IPS-18a (cell line): ENCODE measurements around the gene SCAF4.

Source experiments
- H3K27ac ChIP-seq: one replicate; pipeline ENCODE4 v1.5.1; 2013; ENCODE audit warnings: low read length
- H3K27me3 ChIP-seq: one replicate; pipeline ENCODE4 v1.6.1; 2013; ENCODE audit warnings: mild to moderate bottlenecking, low read length; ENCODE audit not compliant: control insufficient read depth, insufficient read depth
- H3K36me3 ChIP-seq: one replicate; pipeline ENCODE4 v1.6.1; 2013; ENCODE audit warnings: low read depth, low read length; ENCODE audit not compliant: control insufficient read depth
- H3K4me1 ChIP-seq: one replicate; pipeline ENCODE4 v1.6.1; 2013; ENCODE audit warnings: low read depth, low read length; ENCODE audit not compliant: control insufficient read depth
- H3K4me3 ChIP-seq: one replicate; pipeline ENCODE4 v1.5.1; 2013; ENCODE audit warnings: low read length
- H3K9ac ChIP-seq: one replicate; pipeline ENCODE4 v1.6.1; 2013; ENCODE audit warnings: mild to moderate bottlenecking, low read length, moderate library complexity
- H3K9me3 ChIP-seq: one replicate; pipeline ENCODE4 v1.6.1; 2013; ENCODE audit warnings: low read depth, low read length; ENCODE audit not compliant: control insufficient read depth

SCAF4 gene

GRCh38 chr21:31684918-31685317, 47.0 kb downstream of the SCAF4 start:
- Histone ChIP-seq H3K27ac (no peak overlapping the region), H3K4me3 (no peak overlapping the region), H3K4me1 (no peaks in the 10 kb centered on the region), H3K9me3 (no peaks in the 10 kb centered on the region), H3K36me3 (peaks cover 90% of the 10 kb centered on the region), H3K9ac (no peak overlapping the region), H3K27me3 (no peaks in the 10 kb centered on the region)

GRCh38 chr21:31683029-31683428, 48.9 kb downstream of the SCAF4 start:
- Histone ChIP-seq H3K4me3 (no peak overlapping the region), H3K27me3 (no peaks in the 10 kb centered on the region), H3K9me3 (no peaks in the 10 kb centered on the region), H3K36me3 (peaks cover 87% of the 10 kb centered on the region), H3K4me1 (no peaks in the 10 kb centered on the region), H3K9ac (no peak overlapping the region), H3K27ac (no peak overlapping the region)

- H3K4me3 ChIP-seq: no peak overlapping the region
- no peak overlapping the region for H3K27ac ChIP-seq
- H3K36me3 ChIP-seq: peaks cover 85% of the 10 kb centered on the region
- H3K9me3 ChIP-seq: no peaks in the 10 kb centered on the region
- no peak overlapping the region for H3K9ac ChIP-seq
- no peaks in the 10 kb centered on the region for H3K27me3 ChIP-seq
- H3K4me1 ChIP-seq: no peaks in the 10 kb centered on the region
Measured at GRCh38 chr21:31682620-31683019, 49.3 kb downstream of the SCAF4 start.

- Histone ChIP-seq H3K36me3 (peaks cover 47% of the 10 kb centered on the region), H3K9me3 (no peaks in the 10 kb centered on the region), H3K27me3 (no peaks in the 10 kb centered on the region), H3K4me1 (no peaks in the 10 kb centered on the region), H3K4me3 (no peak overlapping the region), H3K9ac (no peak overlapping the region), H3K27ac (no peak overlapping the region)
Measured at GRCh38 chr21:31678478-31678877, 53.4 kb downstream of the SCAF4 start.

- no peak overlapping the region for H3K9ac ChIP-seq
- peaks cover 32% of the 10 kb centered on the region for H3K36me3 ChIP-seq
- H3K27ac ChIP-seq: no peak overlapping the region
- no peaks in the 10 kb centered on the region for H3K4me1 ChIP-seq
- H3K9me3 ChIP-seq: no peaks in the 10 kb centered on the region
- H3K4me3 ChIP-seq: no peak overlapping the region
- H3K27me3 ChIP-seq: no peaks in the 10 kb centered on the region
Measured at GRCh38 chr21:31677047-31677446, 54.9 kb downstream of the SCAF4 start.

- peaks cover 27% of the 10 kb centered on the region for H3K36me3 ChIP-seq
- H3K4me3 ChIP-seq: no peak overlapping the region
- H3K27ac ChIP-seq: no peak overlapping the region
- no peak overlapping the region for H3K9ac ChIP-seq
- H3K4me1 ChIP-seq: no peaks in the 10 kb centered on the region
- H3K27me3 ChIP-seq: no peaks in the 10 kb centered on the region
- H3K9me3 ChIP-seq: no peaks in the 10 kb centered on the region
Measured at GRCh38 chr21:31675960-31676359, 56.0 kb downstream of the SCAF4 start.

GRCh38 chr21:31675318-31675717, 56.6 kb downstream of the SCAF4 start:
- H3K36me3 ChIP-seq: peaks cover 27% of the 10 kb centered on the region

GRCh38 chr21:31673321-31673912, 58.5 kb downstream of the SCAF4 start:
- Histone ChIP-seq H3K27me3 (no peaks in the 10 kb centered on the region), H3K9ac (no peak overlapping the region), H3K27ac (no peak overlapping the region), H3K9me3 (no peaks in the 10 kb centered on the region), H3K4me1 (peaks cover 8% of the 10 kb centered on the region), H3K36me3 (peaks cover 25% of the 10 kb centered on the region), H3K4me3 (no peak overlapping the region)

More at GRCh38 chr21:31675318-31675717, 56.6 kb downstream of the SCAF4 start:
- Histone ChIP-seq H3K9me3 (no peaks in the 10 kb centered on the region), H3K4me3 (no peak overlapping the region), H3K27me3 (no peaks in the 10 kb centered on the region), H3K9ac (no peak overlapping the region), H3K4me1 (peaks cover 4% of the 10 kb centered on the region), H3K27ac (no peak overlapping the region)

GRCh38 chr21:31671931-31672330, 60.0 kb downstream of the SCAF4 start:
- Histone ChIP-seq H3K4me3 (no peak overlapping the region), H3K36me3 (peaks cover 37% of the 10 kb centered on the region), H3K27ac (no peak overlapping the region)

GRCh38 chr21:31671146-31671716, 60.7 kb downstream of the SCAF4 start:
- H3K4me1 ChIP-seq: peaks cover 11% of the 10 kb centered on the region

More at GRCh38 chr21:31671931-31672330, 60.0 kb downstream of the SCAF4 start:
- Histone ChIP-seq H3K4me1 (peaks cover 8% of the 10 kb centered on the region), H3K9ac (no peak overlapping the region), H3K9me3 (no peaks in the 10 kb centered on the region), H3K27me3 (no peaks in the 10 kb centered on the region)

GRCh38 chr21:31670070-31670469, 61.8 kb downstream of the SCAF4 start:
- H3K36me3 ChIP-seq: peaks cover 46% of the 10 kb centered on the region
- H3K9me3 ChIP-seq: no peaks in the 10 kb centered on the region
- no peak overlapping the region for H3K27ac ChIP-seq
- no peaks in the 10 kb centered on the region for H3K27me3 ChIP-seq
- no peak overlapping the region for H3K9ac ChIP-seq
- H3K4me1 ChIP-seq: peaks cover 12% of the 10 kb centered on the region
- H3K4me3 ChIP-seq: no peak overlapping the region

More at GRCh38 chr21:31671146-31671716, 60.7 kb downstream of the SCAF4 start:
- H3K27me3 ChIP-seq: no peaks in the 10 kb centered on the region
- no peak overlapping the region for H3K9ac ChIP-seq
- no peak overlapping the region for H3K27ac ChIP-seq
- H3K4me3 ChIP-seq: no peak overlapping the region
- peaks cover 43% of the 10 kb centered on the region for H3K36me3 ChIP-seq
- no peaks in the 10 kb centered on the region for H3K9me3 ChIP-seq
